A549 (cell line): ENCODE results near the gene CBX5.

Experiments used
- CHD2 ChIP-seq: fragments of 150-350 bp; IDR thresholded peaks from 2 replicates; pipeline ENCODE4 v1.6.1; 2014; ENCODE audit warnings: low read length; ENCODE audit not compliant: partially characterized antibody
- KDM1A ChIP-seq: fragments of 200-600 bp; sonication (generic); IDR thresholded peaks from 2 replicates; pipeline ENCODE4 v1.6.1; 2016; ENCODE audit warnings: low read depth, mild to moderate bottlenecking
- RFX5 ChIP-seq: fragments of 450-650 bp; IDR thresholded peaks from 2 replicates; pipeline ENCODE4 v1.7.1; 2014; ENCODE audit warnings: antibody characterized with exemption, mild to moderate bottlenecking, moderate library complexity
- ZSCAN20 ChIP-seq: fragments of 250-450 bp; sonication (Bioruptor Pico); IDR thresholded peaks from 2 replicates; pipeline ENCODE4 v1.8.0; 2022; ENCODE audit warnings: mild to moderate bottlenecking, moderate library complexity
- TF ChIP-seq, protein P1 (sequence below): fragments of 250-450 bp; sonication (Bioruptor Pico); IDR thresholded peaks from 2 replicates; pipeline ENCODE4 v1.5.0; 2021; ENCODE audit warnings: mild to moderate bottlenecking, moderate library complexity, borderline replicate concordance
- TF ChIP-seq, protein P2 (sequence below): IDR thresholded peaks from 2 replicates; pipeline ENCODE4 v1.6.1; 2012
- TF ChIP-seq, protein P3 (sequence below): fragments of 200-600 bp; sonication (generic); IDR thresholded peaks from 2 replicates; pipeline ENCODE4 v1.6.1; 2016; ENCODE audit warnings: antibody characterized with exemption, mild to moderate bottlenecking, moderate library complexity
- TF ChIP-seq, protein P4 (sequence below): fragments of >200 bp; sonication (Bioruptor Twin); formaldehyde crosslinking; IDR thresholded peaks from 3 replicates; pipeline ENCODE4 v1.5.1; 2016
- TF ChIP-seq, protein P5 (sequence below): fragments of >200 bp; sonication (Bioruptor Twin); formaldehyde crosslinking; IDR thresholded peaks from 3 replicates; pipeline ENCODE4 v1.6.1; 2016

DNA sequence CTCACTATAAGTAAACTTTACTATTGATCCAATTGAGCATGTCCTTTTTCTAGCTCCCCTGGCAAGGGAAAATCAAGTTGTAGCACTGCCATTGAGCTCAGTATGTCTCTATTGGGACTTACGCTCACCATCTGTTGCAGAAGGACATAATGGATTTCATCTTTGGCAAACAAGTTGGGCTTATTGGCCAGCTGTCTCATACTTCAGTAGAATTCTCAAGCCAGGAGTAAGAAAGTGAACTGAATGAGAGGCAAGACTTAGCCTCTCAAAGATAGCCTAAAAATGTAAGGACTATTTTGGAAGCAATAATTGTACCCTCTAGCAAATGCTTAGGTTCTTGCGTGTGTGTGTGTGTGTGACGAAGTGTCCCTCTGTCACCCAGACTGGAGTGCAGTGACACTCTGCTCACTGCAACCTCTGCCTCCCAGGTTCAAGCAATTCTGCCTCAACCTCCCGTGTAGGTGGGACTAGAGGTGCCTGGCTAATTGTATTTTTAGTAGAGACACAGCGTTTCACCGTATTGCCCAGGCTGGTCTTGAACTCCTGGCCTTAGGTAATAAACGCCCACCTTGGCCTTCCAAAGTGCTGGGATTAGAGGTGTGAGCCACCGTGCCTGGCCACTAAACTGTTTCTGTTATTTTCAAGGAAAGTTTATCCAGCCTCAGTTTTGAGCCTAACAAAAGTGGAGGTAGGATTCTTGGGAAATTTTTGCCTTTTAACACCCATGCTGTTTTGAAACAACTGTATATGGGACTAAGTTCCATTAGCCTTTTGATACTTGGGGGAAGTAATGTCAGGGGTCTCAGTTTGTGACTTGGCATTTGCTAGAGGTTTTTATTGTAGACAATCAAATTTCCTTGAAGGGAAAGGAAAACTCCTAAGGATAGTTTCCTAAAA, 7.6 kb upstream of the CBX5 start:
- TF ChIP-seq, protein P1, sequence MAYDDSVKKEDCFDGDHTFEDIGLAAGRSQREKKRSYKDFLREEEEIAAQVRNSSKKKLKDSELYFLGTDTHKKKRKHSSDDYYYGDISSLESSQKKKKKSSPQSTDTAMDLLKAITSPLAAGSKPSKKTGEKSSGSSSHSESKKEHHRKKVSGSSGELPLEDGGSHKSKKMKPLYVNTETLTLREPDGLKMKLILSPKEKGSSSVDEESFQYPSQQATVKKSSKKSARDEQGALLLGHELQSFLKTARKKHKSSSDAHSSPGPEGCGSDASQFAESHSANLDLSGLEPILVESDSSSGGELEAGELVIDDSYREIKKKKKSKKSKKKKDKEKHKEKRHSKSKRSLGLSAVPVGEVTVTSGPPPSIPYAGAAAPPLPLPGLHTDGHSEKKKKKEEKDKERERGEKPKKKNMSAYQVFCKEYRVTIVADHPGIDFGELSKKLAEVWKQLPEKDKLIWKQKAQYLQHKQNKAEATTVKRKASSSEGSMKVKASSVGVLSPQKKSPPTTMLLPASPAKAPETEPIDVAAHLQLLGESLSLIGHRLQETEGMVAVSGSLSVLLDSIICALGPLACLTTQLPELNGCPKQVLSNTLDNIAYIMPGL: no peak; the same call in none of the 2 replicates
- TF ChIP-seq RFX5: no peak
- TF ChIP-seq, protein P2, sequence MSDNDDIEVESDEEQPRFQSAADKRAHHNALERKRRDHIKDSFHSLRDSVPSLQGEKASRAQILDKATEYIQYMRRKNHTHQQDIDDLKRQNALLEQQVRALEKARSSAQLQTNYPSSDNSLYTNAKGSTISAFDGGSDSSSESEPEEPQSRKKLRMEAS: no peak
- no peak for TF ChIP-seq CHD2
- no peak for TF ChIP-seq ZSCAN20 (CRISPR knock-in tag)
- TF ChIP-seq, protein P3, sequence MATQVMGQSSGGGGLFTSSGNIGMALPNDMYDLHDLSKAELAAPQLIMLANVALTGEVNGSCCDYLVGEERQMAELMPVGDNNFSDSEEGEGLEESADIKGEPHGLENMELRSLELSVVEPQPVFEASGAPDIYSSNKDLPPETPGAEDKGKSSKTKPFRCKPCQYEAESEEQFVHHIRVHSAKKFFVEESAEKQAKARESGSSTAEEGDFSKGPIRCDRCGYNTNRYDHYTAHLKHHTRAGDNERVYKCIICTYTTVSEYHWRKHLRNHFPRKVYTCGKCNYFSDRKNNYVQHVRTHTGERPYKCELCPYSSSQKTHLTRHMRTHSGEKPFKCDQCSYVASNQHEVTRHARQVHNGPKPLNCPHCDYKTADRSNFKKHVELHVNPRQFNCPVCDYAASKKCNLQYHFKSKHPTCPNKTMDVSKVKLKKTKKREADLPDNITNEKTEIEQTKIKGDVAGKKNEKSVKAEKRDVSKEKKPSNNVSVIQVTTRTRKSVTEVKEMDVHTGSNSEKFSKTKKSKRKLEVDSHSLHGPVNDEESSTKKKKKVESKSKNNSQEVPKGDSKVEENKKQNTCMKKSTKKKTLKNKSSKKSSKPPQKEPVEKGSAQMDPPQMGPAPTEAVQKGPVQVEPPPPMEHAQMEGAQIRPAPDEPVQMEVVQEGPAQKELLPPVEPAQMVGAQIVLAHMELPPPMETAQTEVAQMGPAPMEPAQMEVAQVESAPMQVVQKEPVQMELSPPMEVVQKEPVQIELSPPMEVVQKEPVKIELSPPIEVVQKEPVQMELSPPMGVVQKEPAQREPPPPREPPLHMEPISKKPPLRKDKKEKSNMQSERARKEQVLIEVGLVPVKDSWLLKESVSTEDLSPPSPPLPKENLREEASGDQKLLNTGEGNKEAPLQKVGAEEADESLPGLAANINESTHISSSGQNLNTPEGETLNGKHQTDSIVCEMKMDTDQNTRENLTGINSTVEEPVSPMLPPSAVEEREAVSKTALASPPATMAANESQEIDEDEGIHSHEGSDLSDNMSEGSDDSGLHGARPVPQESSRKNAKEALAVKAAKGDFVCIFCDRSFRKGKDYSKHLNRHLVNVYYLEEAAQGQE: no peak; the same call in 1 of the 2 replicates
- TF ChIP-seq, protein P4, sequence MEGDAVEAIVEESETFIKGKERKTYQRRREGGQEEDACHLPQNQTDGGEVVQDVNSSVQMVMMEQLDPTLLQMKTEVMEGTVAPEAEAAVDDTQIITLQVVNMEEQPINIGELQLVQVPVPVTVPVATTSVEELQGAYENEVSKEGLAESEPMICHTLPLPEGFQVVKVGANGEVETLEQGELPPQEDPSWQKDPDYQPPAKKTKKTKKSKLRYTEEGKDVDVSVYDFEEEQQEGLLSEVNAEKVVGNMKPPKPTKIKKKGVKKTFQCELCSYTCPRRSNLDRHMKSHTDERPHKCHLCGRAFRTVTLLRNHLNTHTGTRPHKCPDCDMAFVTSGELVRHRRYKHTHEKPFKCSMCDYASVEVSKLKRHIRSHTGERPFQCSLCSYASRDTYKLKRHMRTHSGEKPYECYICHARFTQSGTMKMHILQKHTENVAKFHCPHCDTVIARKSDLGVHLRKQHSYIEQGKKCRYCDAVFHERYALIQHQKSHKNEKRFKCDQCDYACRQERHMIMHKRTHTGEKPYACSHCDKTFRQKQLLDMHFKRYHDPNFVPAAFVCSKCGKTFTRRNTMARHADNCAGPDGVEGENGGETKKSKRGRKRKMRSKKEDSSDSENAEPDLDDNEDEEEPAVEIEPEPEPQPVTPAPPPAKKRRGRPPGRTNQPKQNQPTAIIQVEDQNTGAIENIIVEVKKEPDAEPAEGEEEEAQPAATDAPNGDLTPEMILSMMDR: no peak
- no peak for TF ChIP-seq KDM1A
- TF ChIP-seq, protein P5, sequence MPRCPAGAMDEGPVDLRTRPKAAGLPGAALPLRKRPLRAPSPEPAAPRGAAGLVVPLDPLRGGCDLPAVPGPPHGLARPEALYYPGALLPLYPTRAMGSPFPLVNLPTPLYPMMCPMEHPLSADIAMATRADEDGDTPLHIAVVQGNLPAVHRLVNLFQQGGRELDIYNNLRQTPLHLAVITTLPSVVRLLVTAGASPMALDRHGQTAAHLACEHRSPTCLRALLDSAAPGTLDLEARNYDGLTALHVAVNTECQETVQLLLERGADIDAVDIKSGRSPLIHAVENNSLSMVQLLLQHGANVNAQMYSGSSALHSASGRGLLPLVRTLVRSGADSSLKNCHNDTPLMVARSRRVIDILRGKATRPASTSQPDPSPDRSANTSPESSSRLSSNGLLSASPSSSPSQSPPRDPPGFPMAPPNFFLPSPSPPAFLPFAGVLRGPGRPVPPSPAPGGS: no peak; the same call in 2 of the 3 replicates
